Activated gamma-delta T cell (primary cell): ENCODE measurements around the gene LCA5.
"Not testable (repeated sequence)": the region's sequence is repeated elsewhere in the genome, so short reads cannot be mapped to it uniquely, and the experiment has no call there.

ENCODE experiments used
- DNase-seq: peaks from one replicate; lab custom pipeline; 2025; lab: John Stamatoyannopoulos, UW

LCA5 gene

DNA sequence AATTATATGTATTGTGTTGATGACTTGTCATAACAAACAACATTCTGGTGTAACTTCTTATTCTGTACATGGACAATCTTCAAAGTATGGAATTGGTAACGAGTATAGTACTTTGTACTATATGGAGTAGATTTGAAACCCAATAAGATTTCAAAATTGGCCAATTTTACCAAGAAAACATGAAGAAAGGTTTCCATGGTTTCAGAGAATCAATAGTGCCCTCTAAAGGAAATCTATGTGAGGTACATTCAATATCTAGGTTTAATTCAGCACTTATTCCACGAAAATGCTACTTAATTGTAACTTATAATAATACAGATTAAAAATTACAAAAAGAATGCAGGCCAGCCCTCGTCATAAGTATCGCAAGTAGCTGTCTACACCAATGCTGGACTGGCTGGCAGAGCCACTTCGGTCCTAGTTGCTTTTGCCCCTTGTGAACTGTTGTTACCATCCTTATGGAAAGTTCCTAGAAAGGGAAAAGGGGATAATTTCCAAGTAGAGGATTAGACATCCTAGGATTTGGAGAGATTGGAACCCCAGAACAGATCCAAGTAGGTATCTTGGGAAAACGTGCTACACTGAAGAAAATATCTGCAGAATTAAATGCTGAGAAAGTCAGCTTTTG lies 70.9 kb downstream of the LCA5 start:
- no peak for DNase-seq

DNA sequence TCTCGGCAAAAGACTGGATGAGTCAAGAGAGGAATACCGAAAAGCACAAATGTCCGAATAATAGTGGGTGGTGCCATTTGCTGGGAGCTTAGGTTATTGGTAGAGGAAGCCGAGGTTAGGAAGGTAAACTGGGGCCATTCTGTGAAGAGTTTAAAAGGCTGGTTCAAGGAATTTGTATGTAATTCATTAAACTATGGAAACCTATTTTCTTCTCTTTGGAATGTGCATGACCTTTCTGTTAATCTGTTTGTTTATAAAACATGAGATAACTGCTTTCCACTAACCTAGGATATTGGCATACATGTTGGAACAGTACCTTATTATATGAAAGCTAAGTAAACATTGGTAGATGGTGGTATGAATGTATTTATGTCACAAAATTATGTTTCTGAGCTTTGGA lies 71.8 kb downstream of the LCA5 start:
- DNase-seq: no peak

- DNase-seq: no peak
Observed at GRCh38 chr6:79463621-79464050, 73.6 kb downstream of the LCA5 start.

DNA sequence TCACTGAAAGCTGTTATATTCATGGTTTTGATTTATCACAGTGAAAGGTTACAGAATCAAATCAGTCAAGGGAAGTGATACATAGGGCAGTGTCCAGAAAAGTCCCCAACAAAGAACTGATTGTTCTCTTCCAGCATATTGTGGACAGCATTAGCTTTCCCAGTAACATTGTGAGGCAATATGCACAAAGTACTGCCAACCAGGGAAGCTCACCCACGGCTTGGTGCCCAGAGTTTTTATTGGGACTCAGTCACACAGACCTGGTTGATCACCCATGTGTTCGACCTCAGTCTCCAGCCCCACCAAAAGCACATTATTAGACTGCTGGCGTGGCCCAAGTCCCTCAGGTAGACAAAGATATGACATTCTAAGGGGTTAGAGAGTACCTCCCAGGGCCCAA lies 76.0 kb downstream of the LCA5 start:
- no peak for DNase-seq

- DNase-seq: no peak
Observed at GRCh38 chr6:79455446-79455845, 81.8 kb downstream of the LCA5 start.

GRCh38 chr6:79453558-79454042 lies 83.6 kb downstream of the LCA5 start:
- no peak for DNase-seq

DNA sequence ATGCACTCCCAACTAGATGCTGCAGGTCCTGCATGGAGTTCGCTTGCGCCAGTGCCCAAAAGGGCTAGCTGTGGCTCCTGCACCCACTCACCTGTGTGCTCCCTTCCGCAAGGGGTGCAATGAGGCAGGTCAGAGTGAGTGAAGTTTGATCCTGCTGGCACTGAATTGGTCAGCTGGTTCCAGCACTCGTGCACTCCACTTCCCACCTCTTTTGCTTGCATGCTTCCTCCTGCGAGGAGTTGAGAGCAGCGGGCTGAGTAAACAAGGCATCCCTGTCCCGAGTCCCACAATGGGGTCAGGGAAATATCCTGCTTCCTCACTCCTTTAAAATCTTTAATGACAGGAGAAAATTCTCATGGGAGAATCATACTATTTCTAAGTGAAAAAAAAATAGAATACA lies 86.2 kb downstream of the LCA5 start:
- DNase-seq: no peak

DNA sequence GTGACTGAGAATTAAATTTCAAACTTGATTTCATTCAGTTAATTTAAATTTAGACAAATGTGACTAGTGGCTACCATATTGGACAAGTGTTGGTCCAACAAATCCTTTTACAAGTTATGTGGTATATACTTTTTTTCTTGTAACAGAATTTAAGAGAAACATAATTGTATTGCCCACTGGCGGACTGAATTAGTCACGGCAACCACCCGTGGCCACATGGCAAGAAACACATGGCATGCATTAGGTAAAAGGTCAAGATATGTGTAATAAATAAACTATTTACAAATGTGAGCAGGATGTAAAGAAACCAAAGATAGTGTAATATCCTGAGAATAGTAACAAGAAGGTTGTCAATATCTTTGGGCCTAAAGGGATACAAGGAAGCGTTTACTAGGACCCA lies 91.2 kb downstream of the LCA5 start:
- no peak for DNase-seq

GRCh38 chr6:79443876-79444275 lies 93.4 kb downstream of the LCA5 start:
- DNase-seq: not testable (repeated sequence)

- no peak for DNase-seq
Observed at GRCh38 chr6:79441192-79441591, 96.0 kb downstream of the LCA5 start.

GRCh38 chr6:79440598-79440997 lies 96.6 kb downstream of the LCA5 start:
- DNase-seq: no peak

DNA sequence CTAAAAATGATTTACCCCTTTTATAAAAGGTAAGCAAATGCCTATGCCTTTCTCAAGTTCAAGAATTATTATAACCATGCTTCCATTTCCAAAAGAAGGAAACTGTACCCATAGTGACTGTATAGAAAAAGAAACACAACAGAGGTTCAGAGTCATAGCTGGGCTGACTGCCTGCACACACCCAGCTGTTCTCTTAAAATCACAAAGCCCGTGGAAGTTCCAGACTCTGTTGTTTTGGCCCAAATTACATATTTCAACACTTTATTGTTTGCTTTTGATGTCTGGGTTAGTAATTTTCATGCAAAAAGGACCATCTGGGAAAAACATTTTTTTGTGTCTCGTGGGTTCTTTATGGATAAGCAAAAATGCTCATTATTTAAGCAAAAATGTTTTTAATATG lies 99.2 kb downstream of the LCA5 start:
- no peak for DNase-seq

DNA sequence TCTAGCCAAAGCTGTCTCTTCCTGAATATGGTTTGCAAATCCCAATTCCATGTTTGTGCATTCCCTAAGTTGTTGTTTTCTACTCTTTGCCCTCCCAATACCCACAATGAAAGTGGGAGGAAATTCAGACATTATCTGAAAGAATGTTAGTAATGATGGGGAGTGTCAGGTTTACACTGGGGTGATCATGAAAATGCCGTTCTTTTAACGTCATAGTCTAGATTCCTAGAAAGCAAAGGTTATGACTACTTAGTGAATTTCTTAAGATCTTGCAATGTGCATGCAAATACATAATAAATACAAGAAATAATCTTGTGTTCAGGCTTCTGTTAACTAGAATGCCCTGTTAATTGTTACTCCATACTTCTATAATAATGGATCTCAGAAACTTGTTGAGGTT lies 101.0 kb downstream of the LCA5 start:
- DNase-seq: no peak

DNA sequence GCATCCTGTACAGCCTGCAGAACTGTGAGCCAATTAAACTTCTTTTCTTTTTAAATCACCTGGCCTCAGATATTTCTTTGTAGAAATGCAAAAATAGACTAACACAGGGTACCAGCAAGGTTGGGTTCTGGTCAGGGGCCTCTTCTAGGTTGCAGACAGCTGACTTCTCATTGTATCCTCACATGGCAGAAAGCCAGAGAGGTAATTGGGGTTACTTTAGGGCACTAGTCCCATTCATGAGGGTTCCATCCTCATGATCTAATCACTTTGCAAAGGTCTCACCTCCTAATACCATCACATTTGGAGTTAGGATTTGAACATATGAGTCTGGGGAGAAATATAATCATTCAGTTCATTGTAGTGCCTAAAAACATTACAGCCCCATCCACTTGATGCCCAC lies 101.5 kb downstream of the LCA5 start:
- DNase-seq: no peak
